NB4 (cell line): ENCODE results near the gene NLRP7.

Source experiments
- TF ChIP-seq, protein P1 (sequence below): IDR thresholded peaks from one replicate; pipeline ENCODE4 v1.5.1; 2012; ENCODE audit warnings: low read depth, low read length
- TF ChIP-seq, protein P2 (sequence below): IDR thresholded peaks from 2 replicates; pipeline ENCODE4 v1.6.1; 2011; ENCODE audit warnings: low read depth, low read length

DNA sequence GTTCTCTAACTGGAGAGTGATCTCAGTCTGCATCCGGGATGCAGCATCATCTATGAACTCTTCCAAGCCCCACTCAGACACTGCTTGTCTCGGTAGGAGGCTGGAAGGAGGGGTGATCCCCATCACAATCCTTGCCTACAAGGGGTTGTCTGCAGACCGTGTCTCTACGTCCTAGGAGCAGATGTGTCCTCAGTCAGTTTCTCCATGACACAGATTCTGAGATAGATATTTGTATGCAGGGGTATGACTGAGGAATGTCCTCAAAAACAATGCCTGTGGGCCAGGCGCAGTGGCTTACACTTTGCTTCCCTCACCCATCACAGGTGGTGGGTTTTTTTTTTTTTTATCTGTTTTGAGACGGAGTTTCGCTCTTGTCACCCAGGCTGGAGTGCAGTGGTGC, 40.5 kb downstream of the NLRP7 start:
- TF ChIP-seq, protein P1, sequence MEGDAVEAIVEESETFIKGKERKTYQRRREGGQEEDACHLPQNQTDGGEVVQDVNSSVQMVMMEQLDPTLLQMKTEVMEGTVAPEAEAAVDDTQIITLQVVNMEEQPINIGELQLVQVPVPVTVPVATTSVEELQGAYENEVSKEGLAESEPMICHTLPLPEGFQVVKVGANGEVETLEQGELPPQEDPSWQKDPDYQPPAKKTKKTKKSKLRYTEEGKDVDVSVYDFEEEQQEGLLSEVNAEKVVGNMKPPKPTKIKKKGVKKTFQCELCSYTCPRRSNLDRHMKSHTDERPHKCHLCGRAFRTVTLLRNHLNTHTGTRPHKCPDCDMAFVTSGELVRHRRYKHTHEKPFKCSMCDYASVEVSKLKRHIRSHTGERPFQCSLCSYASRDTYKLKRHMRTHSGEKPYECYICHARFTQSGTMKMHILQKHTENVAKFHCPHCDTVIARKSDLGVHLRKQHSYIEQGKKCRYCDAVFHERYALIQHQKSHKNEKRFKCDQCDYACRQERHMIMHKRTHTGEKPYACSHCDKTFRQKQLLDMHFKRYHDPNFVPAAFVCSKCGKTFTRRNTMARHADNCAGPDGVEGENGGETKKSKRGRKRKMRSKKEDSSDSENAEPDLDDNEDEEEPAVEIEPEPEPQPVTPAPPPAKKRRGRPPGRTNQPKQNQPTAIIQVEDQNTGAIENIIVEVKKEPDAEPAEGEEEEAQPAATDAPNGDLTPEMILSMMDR, result no peak
- TF ChIP-seq, protein P2, sequence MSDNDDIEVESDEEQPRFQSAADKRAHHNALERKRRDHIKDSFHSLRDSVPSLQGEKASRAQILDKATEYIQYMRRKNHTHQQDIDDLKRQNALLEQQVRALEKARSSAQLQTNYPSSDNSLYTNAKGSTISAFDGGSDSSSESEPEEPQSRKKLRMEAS, result no peak
